Sigmoid colon (tissue), 7 donors: Measurements from ENCODE around the gene PDE1A. TPM values are rescaled to one million over a fixed set of nuclear protein-coding genes. Genes with fewer than 3 reads are reported as not detected.

Experiments
- DNase-seq: peaks from one replicate; pipeline ENCODE4 v3.0.0-alpha.2; 2019
- H3K27ac ChIP-seq, 4 donors: fragments of 200-600 bp; sonication (generic); one replicate each; pipeline ENCODE4 v1.5.1; 2016 to 2019; ENCODE audit warnings: mild to moderate bottlenecking in 1 of 4
- H3K27me3 ChIP-seq, 3 donors: fragments of 200-600 bp; sonication (generic); one replicate each; pipeline ENCODE4 v1.5.1; 2019; ENCODE audit warnings: mild to moderate bottlenecking in 1 of 3
- H3K36me3 ChIP-seq, 4 donors: fragments of 200-600 bp; sonication (generic); one replicate each; pipeline ENCODE4 v1.5.1; 2016 to 2019
- H3K4me1 ChIP-seq, 4 donors: fragments of 200-600 bp; sonication (generic); one replicate each; pipeline ENCODE4 v1.5.1; 2017 to 2019
- H3K4me3 ChIP-seq, 4 donors: fragments of 200-600 bp; sonication (generic); one replicate each; pipeline ENCODE4 v1.5.1; 2017 to 2019; ENCODE audit warnings: mild to moderate bottlenecking in 2 of 4, moderate library complexity in 1 of 4
- H3K9me3 ChIP-seq, 4 donors: fragments of 200-600 bp in 3 of 4; sonication (generic) in 3 of 4; one replicate each; pipeline versions ENCODE4 v1.5.1 to v1.6.1; 2013 to 2019
- CTCF ChIP-seq, 4 experiments: fragments of 450-650 bp in 3 of 4; fragments of 200-600 bp in 1 of 4; IDR thresholded peaks; one replicate each; pipeline ENCODE4 v1.5.1; 2016 to 2019; ENCODE audit warnings: antibody characterized with exemption in 4 of 4, mild to moderate bottlenecking in 3 of 4, moderate library complexity in 2 of 4
- EP300 ChIP-seq, 4 donors: sonication (generic); formaldehyde crosslinking; IDR thresholded peaks; one replicate each; pipeline ENCODE4 v1.6.1; 2017; ENCODE audit warnings: antibody characterized with exemption in 4 of 4
- POLR2A ChIP-seq, 2 donors: fragments of 450-650 bp; IDR thresholded peaks; one replicate each; pipeline ENCODE4 v1.6.1; 2016; ENCODE audit warnings: antibody characterized with exemption in 2 of 2, mild to moderate bottlenecking in 2 of 2, moderate library complexity in 2 of 2
- POLR2AphosphoS5 ChIP-seq, 4 donors: sonication (generic); formaldehyde crosslinking; IDR thresholded peaks; one replicate each; pipeline ENCODE4 v1.6.1; 2017; ENCODE audit warnings: antibody characterized with exemption in 4 of 4
- WGBS, 2 donors: extraction: QIAGEN DNeasy Blood & Tissue Kit; methylation state at CpG; one replicate each; pipeline ENCODE4 v1.1.7; 2013; 5-methylcytosine and 5-hydroxymethylcytosine counted together
- intact Hi-C: fragments of 100-400 bp; cut with DNase I; formaldehyde crosslinking; loops from one replicate; pipeline ENCODE4 v1.15.1; 2023
- polyA plus RNA-seq, 3 donors: library from polyadenylated mRNA; stranded (reverse); fragments of 200-250 nt; gene quantifications; one replicate each; pipeline ENCODE4 v1.2.3, GENCODE V29; 2013
- total RNA-seq, 4 donors: library from RNA; depleted of rRNA; stranded (reverse); fragments of >200 nt; gene quantifications; one replicate each; pipeline ENCODE4 v1.1.0, GENCODE V29; 2016
- donor health status: healthy with polysubstance abuse.
- donor health status: Bipolar disorder and iron deficiency.
- donor health status: healthy.

PDE1A gene
- total and polyA plus RNA-seq, 7 donors: 0.69 to 37.1 (median 17.2) TPM

DNA sequence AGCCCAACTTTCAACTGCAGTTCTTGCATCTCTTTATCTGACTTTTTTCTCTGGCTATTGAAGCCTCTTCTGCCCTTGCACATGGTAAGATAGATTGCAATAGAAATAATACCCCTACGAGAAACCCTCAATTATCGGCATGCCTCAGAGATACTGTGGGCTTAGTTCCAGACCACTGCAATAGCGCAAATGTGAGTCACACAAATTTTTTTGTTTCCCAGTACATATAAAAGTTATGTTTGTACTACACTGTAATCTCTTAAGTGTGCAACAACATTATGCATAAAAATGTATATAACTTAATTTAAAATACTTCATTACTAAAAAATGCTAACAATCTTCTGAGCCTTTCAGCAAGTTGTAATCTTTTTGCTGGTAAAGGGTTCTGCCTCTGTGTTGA, 124.7 kb downstream of the PDE1A start:
- WGBS, 2 donors: 88 to 91% methylated on average over 3 of the region's 3 CpGs
- no peak overlapping the region for H3K27ac ChIP-seq
- H3K4me3 ChIP-seq: no peak overlapping the region
- H3K9me3 ChIP-seq: no peaks in the 10 kb centered on the region
- no peaks in the 10 kb centered on the region for H3K36me3 ChIP-seq
- TF ChIP-seq CTCF (IDR thresholded peaks at IDR 0.05) (no peak), EP300 (IDR thresholded peaks at IDR 0.05) (no peak), POLR2A (IDR thresholded peaks at IDR 0.05) (no peak), POLR2AphosphoS5 (IDR thresholded peaks at IDR 0.05) (no peak)
- no peak for DNase-seq
- H3K4me1 ChIP-seq: peaks cover 0 to 5% (median 0%) of the 10 kb centered on the region in 4 donors
- intact Hi-C loops: no loop called here
- H3K27me3 ChIP-seq: no peaks in the 10 kb centered on the region

GRCh38 chr2:182301093-182301492, 125.7 kb downstream of the PDE1A start:
- TF ChIP-seq CTCF (IDR thresholded peaks at IDR 0.05): no peak
- TF ChIP-seq POLR2AphosphoS5 (IDR thresholded peaks at IDR 0.05): no peak
- no peak for TF ChIP-seq EP300 (IDR thresholded peaks at IDR 0.05)
- no peak for TF ChIP-seq POLR2A (IDR thresholded peaks at IDR 0.05)
- Histone ChIP-seq H3K4me3 (no peak overlapping the region), H3K27ac (no peak overlapping the region), H3K36me3 (no peaks in the 10 kb centered on the region), H3K9me3 (no peaks in the 10 kb centered on the region), H3K27me3 (no peaks in the 10 kb centered on the region), H3K4me1 (peaks cover 0 to 5% (median 0%) of the 10 kb centered on the region in 4 donors)
- intact Hi-C loops: no loop called here
- WGBS, 2 donors: 69 to 70% methylated on average over 1 of the region's 1 CpG
- DNase-seq: no peak

DNA sequence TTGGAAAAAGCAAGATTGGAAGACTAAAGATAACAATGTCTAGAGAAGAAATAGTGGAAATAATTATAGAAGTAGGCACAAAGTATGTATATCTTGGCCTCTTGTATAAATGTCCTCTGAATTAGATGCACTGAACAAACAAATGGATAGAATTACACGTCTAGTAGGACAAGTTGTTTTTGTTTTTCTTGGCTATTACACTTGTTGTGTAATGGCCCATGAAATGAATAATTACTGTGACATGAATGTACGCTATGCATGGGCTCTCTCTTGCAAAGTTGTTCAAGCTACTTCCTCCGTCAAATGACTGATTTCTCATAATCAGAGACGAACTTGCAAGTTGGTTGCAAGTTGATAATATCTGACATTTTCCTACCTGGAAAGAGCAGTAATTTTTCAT, 126.2 kb downstream of the PDE1A start:
- no peaks in the 10 kb centered on the region for H3K36me3 ChIP-seq
- TF ChIP-seq EP300 (IDR thresholded peaks at IDR 0.05) (no peak), CTCF (IDR thresholded peaks at IDR 0.05) (no peak), POLR2AphosphoS5 (IDR thresholded peaks at IDR 0.05) (no peak), POLR2A (IDR thresholded peaks at IDR 0.05) (no peak)
- H3K9me3 ChIP-seq: no peaks in the 10 kb centered on the region
- no peak for DNase-seq
- H3K27ac ChIP-seq: no peak overlapping the region
- 82 to 86% methylated on average over 4 of the region's 4 CpGs for WGBS, 2 donors
- intact Hi-C loops: no loop called here
- no peak overlapping the region for H3K4me3 ChIP-seq
- peaks cover 0 to 5% (median 0%) of the 10 kb centered on the region in 4 donors for H3K4me1 ChIP-seq
- no peaks in the 10 kb centered on the region for H3K27me3 ChIP-seq

- Histone ChIP-seq H3K36me3 (no peaks in the 10 kb centered on the region), H3K4me3 (no peak overlapping the region), H3K27me3 (no peaks in the 10 kb centered on the region), H3K9me3 (no peaks in the 10 kb centered on the region), H3K4me1 (peaks cover 0 to 5% (median 0%) of the 10 kb centered on the region in 4 donors), H3K27ac (no peak overlapping the region)
- intact Hi-C loops: no loop called here
- no peak for DNase-seq
- TF ChIP-seq EP300 (IDR thresholded peaks at IDR 0.05) (no peak), POLR2AphosphoS5 (IDR thresholded peaks at IDR 0.05) (no peak), POLR2A (IDR thresholded peaks at IDR 0.05) (no peak)
- 93 to 97% methylated on average over 3 of the region's 3 CpGs for WGBS, 2 donors
Measured at GRCh38 chr2:182299632-182300031, 127.2 kb downstream of the PDE1A start.

DNA sequence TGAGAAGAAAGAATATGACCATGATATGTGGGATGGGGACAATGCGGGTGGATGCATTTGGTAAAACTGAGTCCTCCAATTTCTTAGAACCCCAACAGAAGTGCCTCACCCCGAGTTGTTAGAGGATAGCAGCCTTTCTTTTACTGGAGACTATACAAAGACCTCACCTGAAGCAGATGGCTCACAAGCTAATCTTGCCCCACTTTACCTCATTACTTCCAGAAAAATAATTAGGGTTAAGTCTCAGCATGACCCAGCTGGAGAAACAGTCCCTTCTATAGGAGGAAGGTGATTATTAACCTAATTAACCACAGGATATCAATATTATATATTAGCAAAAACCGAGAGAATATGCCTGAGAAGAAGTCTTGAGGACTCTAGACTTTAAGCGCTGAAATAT, 128.4 kb downstream of the PDE1A start:
- Histone ChIP-seq H3K27ac (no peak overlapping the region), H3K36me3 (no peaks in the 10 kb centered on the region), H3K27me3 (no peaks in the 10 kb centered on the region), H3K4me1 (peaks cover 0 to 5% (median 0%) of the 10 kb centered on the region in 4 donors), H3K9me3 (no peaks in the 10 kb centered on the region), H3K4me3 (no peak overlapping the region)
- 87% methylated on average over 4 of the region's 4 CpGs for WGBS, 2 donors
- intact Hi-C loops: no loop called here
- no peak for DNase-seq
- TF ChIP-seq POLR2A (IDR thresholded peaks at IDR 0.05): no peak
- no peak for TF ChIP-seq EP300 (IDR thresholded peaks at IDR 0.05)
- TF ChIP-seq CTCF (IDR thresholded peaks at IDR 0.05): no peak
- no peak for TF ChIP-seq POLR2AphosphoS5 (IDR thresholded peaks at IDR 0.05)
